ENCODE data around the gene INPP5A.
"Not testable (repeated sequence)": the region's sequence is repeated elsewhere in the genome, so short reads cannot be mapped to it uniquely, and the experiment has no call there.

INPP5A gene

GRCh38 chr10:132565516-132566209, 28.1 kb downstream of the INPP5A start:
- no peak for DNase-seq

- DNase-seq, result no peak
Measured at GRCh38 chr10:132566892-132567291, 29.3 kb downstream of the INPP5A start.

GRCh38 chr10:132570265-132570664, 32.7 kb downstream of the INPP5A start:
- DNase-seq, result no peak

- DNase-seq, result no peak
Measured at GRCh38 chr10:132570771-132571649, 33.4 kb downstream of the INPP5A start.

GRCh38 chr10:132571650-132572544, 34.3 kb downstream of the INPP5A start:
- DNase-seq, result peak; percentile 90

GRCh38 chr10:132572545-132572937, 35.0 kb downstream of the INPP5A start:
- peak; percentile 22 for DNase-seq

- DNase-seq, result not testable (repeated sequence)
Measured at GRCh38 chr10:132572946-132573345, 35.4 kb downstream of the INPP5A start.

GRCh38 chr10:132574288-132574687, 36.7 kb downstream of the INPP5A start:
- DNase-seq, result no peak

GRCh38 chr10:132574783-132575319, 37.3 kb downstream of the INPP5A start:
- peak; percentile 56 for DNase-seq

- DNase-seq, result peak; percentile 88
Measured at GRCh38 chr10:132575320-132576201, 38.0 kb downstream of the INPP5A start.

- DNase-seq, result no peak
Measured at GRCh38 chr10:132576671-132577349, 39.2 kb downstream of the INPP5A start.

- no peak for DNase-seq
Measured at GRCh38 chr10:132577350-132578003, 39.9 kb downstream of the INPP5A start.

GRCh38 chr10:132578287-132578951, 40.8 kb downstream of the INPP5A start:
- no peak for DNase-seq

- no peak for DNase-seq
Measured at GRCh38 chr10:132579027-132579859, 41.7 kb downstream of the INPP5A start.

GRCh38 chr10:132580143-132580542, 42.6 kb downstream of the INPP5A start:
- no peak for DNase-seq

- no peak for DNase-seq
Measured at GRCh38 chr10:132580617-132581016, 43.0 kb downstream of the INPP5A start.

- DNase-seq, result no peak
Measured at GRCh38 chr10:132582137-132582536, 44.5 kb downstream of the INPP5A start.

GRCh38 chr10:132582771-132583170, 45.2 kb downstream of the INPP5A start:
- DNase-seq, result no peak

GRCh38 chr10:132583456-132583855, 45.9 kb downstream of the INPP5A start:
- DNase-seq, result no peak

Data from fibroblast of skin of right quadriceps (primary cell).